ENCODE results near the gene PDZD2. TPM values are rescaled to one million over a fixed set of nuclear protein-coding genes. Genes with fewer than 3 reads are reported as not detected.

The PDZD2 gene
- total and polyA plus RNA-seq, 3 donors from 2014 or later = 47.3 to 89.1 (median 83.9) TPM

DNA sequence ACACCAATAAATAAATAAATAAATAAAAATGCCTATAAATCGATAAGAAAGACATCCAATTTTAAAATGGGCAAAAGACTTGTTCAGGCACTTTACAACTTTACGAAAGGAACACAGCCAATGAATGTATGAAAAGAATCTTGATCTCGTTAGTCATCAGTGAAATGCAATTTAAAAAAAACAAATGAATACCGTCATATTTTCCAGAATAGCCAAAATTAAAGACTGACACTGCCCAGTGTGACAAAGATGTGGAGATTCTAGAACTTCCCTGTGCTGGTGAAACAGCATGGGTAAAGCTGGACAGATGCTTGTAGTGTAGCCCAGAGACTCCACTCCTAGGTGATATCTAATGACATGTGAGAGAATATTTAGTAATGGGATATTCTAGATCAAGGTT is 408.1 kb downstream of the PDZD2 start:
- intact Hi-C loops (cut with DNase I; ENCODE audit: low total_unique reads) = no loop called here
- no peak overlapping the region for H3K4me3 ChIP-seq
- no peaks in the 10 kb centered on the region for H3K36me3 ChIP-seq (ENCODE audit: low read depth, missing control alignments)
- no peak for DNase-seq
- peaks cover 4% of the 10 kb centered on the region for H3K4me1 ChIP-seq
- H3K9me3 ChIP-seq = no peaks in the 10 kb centered on the region
- TF ChIP-seq, protein P1, sequence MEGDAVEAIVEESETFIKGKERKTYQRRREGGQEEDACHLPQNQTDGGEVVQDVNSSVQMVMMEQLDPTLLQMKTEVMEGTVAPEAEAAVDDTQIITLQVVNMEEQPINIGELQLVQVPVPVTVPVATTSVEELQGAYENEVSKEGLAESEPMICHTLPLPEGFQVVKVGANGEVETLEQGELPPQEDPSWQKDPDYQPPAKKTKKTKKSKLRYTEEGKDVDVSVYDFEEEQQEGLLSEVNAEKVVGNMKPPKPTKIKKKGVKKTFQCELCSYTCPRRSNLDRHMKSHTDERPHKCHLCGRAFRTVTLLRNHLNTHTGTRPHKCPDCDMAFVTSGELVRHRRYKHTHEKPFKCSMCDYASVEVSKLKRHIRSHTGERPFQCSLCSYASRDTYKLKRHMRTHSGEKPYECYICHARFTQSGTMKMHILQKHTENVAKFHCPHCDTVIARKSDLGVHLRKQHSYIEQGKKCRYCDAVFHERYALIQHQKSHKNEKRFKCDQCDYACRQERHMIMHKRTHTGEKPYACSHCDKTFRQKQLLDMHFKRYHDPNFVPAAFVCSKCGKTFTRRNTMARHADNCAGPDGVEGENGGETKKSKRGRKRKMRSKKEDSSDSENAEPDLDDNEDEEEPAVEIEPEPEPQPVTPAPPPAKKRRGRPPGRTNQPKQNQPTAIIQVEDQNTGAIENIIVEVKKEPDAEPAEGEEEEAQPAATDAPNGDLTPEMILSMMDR (IDR thresholded peaks at IDR 0.05) = no peak
- no peak for TF ChIP-seq POLR2A (IDR thresholded peaks at IDR 0.05)
- no peak overlapping the region for H3K27ac ChIP-seq
- 91 to 93% methylated on average over 4 of the region's 4 CpGs for WGBS, 2 donors
- no peaks in the 10 kb centered on the region for H3K27me3 ChIP-seq

DNA sequence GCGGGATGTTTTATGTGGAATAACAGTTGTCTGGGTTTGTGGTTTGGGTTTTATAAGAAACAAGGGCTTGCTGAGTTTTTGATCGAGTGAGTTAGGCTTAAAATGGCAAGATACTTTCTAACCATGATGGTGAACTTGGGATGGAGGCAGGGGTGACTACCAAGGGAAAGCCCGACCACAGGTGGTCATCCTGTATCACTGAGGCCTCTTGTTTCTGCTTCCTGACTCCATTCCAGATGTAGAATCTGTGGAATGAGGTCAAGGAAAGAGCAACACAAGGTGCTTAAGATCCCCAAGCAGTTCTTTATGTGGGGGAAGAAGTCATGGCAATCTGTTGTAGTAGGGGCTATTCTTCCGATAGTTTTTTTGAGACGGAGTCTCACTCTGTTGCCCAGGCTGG is 412.9 kb downstream of the PDZD2 start:
- no peak overlapping the region for H3K4me3 ChIP-seq
- intact Hi-C loops (cut with DNase I; ENCODE audit: low total_unique reads) = no loop called here
- WGBS, 2 donors = 88 to 94% methylated on average over 5 of the region's 5 CpGs

DNA sequence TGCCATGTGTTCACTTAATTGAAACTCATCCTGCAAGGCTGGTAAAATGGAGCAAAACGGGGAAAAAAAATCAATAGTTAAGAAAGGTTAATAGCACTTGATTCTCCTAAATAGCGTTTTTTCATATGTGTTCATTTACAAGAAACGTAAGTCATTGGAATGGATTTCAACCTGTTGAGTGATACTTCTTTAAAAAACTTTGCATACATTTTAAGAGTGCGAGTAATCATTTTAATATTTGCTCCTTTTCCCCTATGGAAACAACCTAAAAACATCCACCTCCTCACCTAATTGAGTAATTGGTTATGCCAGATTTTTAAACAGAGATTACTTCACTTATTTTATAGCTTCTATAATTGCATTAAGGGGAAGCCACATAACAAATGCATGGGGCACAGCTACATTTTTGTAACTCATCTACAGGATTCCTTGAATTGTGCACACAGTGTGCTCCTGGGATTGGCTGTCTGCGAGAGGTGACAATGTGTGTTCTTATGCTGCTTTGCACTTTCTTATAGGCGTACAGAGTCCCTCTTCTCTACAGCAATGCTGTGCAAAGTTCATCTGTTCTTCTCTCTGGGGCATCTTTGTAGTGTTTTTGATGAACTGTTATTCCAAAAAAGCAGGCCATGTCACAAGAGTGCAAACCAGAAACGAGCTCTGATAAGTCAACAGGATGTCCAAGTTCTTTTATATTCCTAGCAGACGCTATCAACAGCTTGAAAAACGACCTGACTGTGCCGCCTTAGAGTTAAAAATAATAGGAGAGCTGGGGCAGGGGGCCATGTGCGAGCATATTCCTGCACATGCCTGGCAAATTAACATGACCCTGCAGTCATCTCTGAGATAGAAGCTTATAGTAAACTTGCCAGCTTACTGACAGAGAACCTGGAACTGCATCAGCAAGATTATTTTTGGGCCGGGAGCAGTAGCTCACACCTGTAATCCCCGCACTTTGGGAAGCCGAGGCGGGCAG is 417.2 kb downstream of the PDZD2 start:
- Histone ChIP-seq H3K27me3 (no peaks in the 10 kb centered on the region), H3K9me3 (no peaks in the 10 kb centered on the region), H3K27ac (no peak overlapping the region), H3K4me3 (no peak overlapping the region), H3K4me1 (peaks cover 7% of the 10 kb centered on the region), H3K36me3 (ENCODE audit: low read depth, missing control alignments) (no peaks in the 10 kb centered on the region)
- TF ChIP-seq, protein P1 (IDR thresholded peaks at IDR 0.05) = no peak
- no peak for TF ChIP-seq POLR2A (IDR thresholded peaks at IDR 0.05)
- no peak for DNase-seq
- intact Hi-C loops (cut with DNase I; ENCODE audit: low total_unique reads) = no loop called here
- 81 to 83% methylated on average over 15 of the region's 15 CpGs for WGBS, 2 donors

More for the DNA sequence above, 412.9 kb downstream of the PDZD2 start:
- Histone ChIP-seq H3K36me3 (ENCODE audit: low read depth, missing control alignments) (no peaks in the 10 kb centered on the region), H3K27me3 (no peaks in the 10 kb centered on the region), H3K4me1 (no peaks in the 10 kb centered on the region), H3K27ac (no peak overlapping the region), H3K9me3 (no peaks in the 10 kb centered on the region)
- TF ChIP-seq, protein P1 (IDR thresholded peaks at IDR 0.05) = no peak
- TF ChIP-seq POLR2A (IDR thresholded peaks at IDR 0.05) = no peak
- DNase-seq = no peak

DNA sequence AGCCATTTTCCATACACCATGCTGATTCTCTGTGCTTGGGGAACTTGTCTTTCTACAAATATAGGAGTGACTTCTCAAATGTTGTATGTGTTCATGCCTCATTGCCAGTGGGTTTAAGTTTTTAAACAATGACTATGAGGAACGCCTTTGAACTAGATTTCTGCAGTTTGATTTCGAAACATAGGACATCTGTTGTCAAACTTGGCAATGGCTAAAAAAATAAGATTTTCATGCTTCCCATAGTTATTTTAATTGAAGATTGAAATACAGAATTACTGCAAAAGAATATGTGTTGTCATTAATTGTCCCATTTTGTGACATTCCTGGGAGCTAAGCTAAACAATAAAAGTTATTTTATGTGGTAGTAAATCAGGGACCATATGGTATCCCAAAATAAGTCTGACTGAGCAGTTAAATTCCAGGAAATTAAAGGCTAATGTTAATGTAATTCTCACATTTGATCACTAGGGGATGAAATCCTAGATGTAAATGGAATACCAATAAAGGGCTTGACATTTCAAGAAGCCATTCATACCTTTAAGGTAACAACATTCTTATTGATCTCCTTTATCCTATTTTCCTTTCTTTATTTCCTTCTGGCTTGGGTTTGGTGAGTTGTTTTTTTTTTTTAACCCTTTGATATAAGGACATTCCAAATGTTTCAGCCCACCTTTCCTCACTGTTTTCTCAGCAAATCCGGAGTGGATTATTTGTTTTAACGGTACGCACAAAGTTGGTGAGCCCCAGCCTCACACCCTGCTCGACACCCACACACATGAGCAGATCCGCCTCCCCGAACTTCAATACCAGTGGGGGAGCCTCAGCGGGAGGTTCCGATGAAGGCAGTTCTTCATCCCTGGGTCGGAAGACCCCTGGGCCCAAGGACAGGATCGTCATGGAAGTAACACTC is 418.5 kb downstream of the PDZD2 start:
- Histone ChIP-seq H3K36me3 (ENCODE audit: low read depth, missing control alignments) (no peaks in the 10 kb centered on the region), H3K4me1 (peaks cover 7% of the 10 kb centered on the region), H3K27ac (no peak overlapping the region), H3K9me3 (no peaks in the 10 kb centered on the region), H3K27me3 (no peaks in the 10 kb centered on the region), H3K4me3 (no peak overlapping the region)
- DNase-seq = no peak
- 95% methylated on average over 12 of the region's 12 CpGs for WGBS, 2 donors
- TF ChIP-seq, protein P1 (IDR thresholded peaks at IDR 0.05) = peak in 1 of 3 experiments; percentile 48
- TF ChIP-seq POLR2A (IDR thresholded peaks at IDR 0.05) = no peak
- intact Hi-C loops (cut with DNase I; ENCODE audit: low total_unique reads) = no loop called here

All from testis (tissue), 3 donors.